A673 (cell line): ENCODE data around the gene DPF3.

ENCODE experiments used
- EZH2 ChIP-seq: fragments of 200-600 bp; sonication (generic); IDR thresholded peaks from 2 replicates; pipeline ENCODE4 v1.6.1; 2017; ENCODE audit warnings: borderline replicate concordance, low read depth, mild to moderate bottlenecking, mixed read lengths, antibody characterized with exemption, low read length; ENCODE audit not compliant: poor library complexity, severe bottlenecking
- TF ChIP-seq, protein P1 (sequence below): fragments of 300-800, 200-600 bp; sonication (generic); conservative IDR thresholded peaks from 2 replicates; pipeline ENCODE4 v1.5.1; 2017; ENCODE audit warnings: low read depth, mild to moderate bottlenecking, antibody characterized with exemption, low read length, moderate library complexity, mixed read lengths

DNA sequence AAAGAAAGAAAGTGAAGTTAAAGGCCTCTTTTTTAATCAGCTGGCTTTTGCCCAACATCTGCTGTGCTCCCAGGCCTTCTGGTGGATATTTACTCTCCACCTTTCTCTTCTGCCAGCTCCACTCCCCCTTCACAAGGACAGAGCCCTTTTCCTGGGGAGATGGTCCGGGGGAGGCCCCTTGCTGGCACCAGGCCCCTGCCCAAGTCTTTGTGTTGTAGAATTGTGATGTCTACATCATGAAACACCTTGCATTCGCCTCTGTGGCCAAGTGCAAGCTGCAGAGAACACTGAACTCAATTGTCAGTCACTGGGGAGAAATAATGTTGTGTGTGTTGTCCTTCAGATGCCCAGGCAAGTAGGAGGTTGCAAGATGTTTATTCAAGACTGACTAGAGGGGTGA lies 150.3 kb downstream of the DPF3 start:
- TF ChIP-seq EZH2, result no peak
- TF ChIP-seq, protein P1, sequence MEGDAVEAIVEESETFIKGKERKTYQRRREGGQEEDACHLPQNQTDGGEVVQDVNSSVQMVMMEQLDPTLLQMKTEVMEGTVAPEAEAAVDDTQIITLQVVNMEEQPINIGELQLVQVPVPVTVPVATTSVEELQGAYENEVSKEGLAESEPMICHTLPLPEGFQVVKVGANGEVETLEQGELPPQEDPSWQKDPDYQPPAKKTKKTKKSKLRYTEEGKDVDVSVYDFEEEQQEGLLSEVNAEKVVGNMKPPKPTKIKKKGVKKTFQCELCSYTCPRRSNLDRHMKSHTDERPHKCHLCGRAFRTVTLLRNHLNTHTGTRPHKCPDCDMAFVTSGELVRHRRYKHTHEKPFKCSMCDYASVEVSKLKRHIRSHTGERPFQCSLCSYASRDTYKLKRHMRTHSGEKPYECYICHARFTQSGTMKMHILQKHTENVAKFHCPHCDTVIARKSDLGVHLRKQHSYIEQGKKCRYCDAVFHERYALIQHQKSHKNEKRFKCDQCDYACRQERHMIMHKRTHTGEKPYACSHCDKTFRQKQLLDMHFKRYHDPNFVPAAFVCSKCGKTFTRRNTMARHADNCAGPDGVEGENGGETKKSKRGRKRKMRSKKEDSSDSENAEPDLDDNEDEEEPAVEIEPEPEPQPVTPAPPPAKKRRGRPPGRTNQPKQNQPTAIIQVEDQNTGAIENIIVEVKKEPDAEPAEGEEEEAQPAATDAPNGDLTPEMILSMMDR, result no peak
